Osteocyte (in vitro differentiated cells): ENCODE data around the gene FGD5. TPM values are rescaled to one million over a fixed set of nuclear protein-coding genes. Genes with fewer than 3 reads are reported as not detected.

ENCODE experiments used
- DNase-seq: peaks from one replicate; pipeline ENCODE4 v3.0.0; 2021; ENCODE audit warnings: mixed read lengths; ENCODE audit not compliant: unreplicated experiment; ENCODE audit errors: extremely low spot score
- H3K27ac Mint-ChIP-seq: one replicate; pipeline ENCODE4 v1.8.0; 2021; ENCODE audit warnings: mild to moderate bottlenecking, mixed read lengths; ENCODE audit not compliant: unreplicated experiment
- H3K27me3 Mint-ChIP-seq: one replicate; pipeline ENCODE4 v1.8.0; 2021; ENCODE audit warnings: mixed read lengths; ENCODE audit not compliant: unreplicated experiment
- H3K36me3 Mint-ChIP-seq: one replicate; pipeline ENCODE4 v1.8.0; 2021; ENCODE audit warnings: mixed read lengths; ENCODE audit not compliant: unreplicated experiment
- H3K4me1 Mint-ChIP-seq: one replicate; pipeline ENCODE4 v1.8.0; 2021; ENCODE audit warnings: mixed read lengths; ENCODE audit not compliant: unreplicated experiment
- H3K4me3 Mint-ChIP-seq: one replicate; pipeline ENCODE4 v1.8.0; 2021; ENCODE audit warnings: mild to moderate bottlenecking, moderate library complexity, mixed read lengths; ENCODE audit not compliant: unreplicated experiment
- H3K9me3 Mint-ChIP-seq: one replicate; pipeline ENCODE4 v1.8.0; 2021; ENCODE audit warnings: mixed read lengths; ENCODE audit not compliant: unreplicated experiment
- CTCF ChIP-seq: fragments of 200-600 bp; sonication (generic); IDR thresholded peaks from 2 replicates; pipeline ENCODE4 v1.5.0; 2021; ENCODE audit warnings: antibody characterized with exemption, mild to moderate bottlenecking, moderate library complexity
- total RNA-seq: library from RNA; stranded (reverse); gene quantifications from 2 replicates; pipeline ENCODE4 v1.2.1, GENCODE V29; 2021

The FGD5 gene
- total RNA-seq, 1 donor from 2014 or later, result not detected

- no peak for TF ChIP-seq CTCF
- Mint-ChIP-seq H3K27ac (no peak overlapping the region), H3K27me3 (peaks cover 18% of the 10 kb centered on the region), H3K36me3 (no peaks in the 10 kb centered on the region), H3K4me1 (no peaks in the 10 kb centered on the region), H3K4me3 (no peak overlapping the region), H3K9me3 (no peaks in the 10 kb centered on the region)
- no peak for DNase-seq
These were observed 60.6 kb downstream of the FGD5 start for GRCh38 chr3:14879211-14879874.

- no peaks in the 10 kb centered on the region for H3K36me3 Mint-ChIP-seq
- no peak overlapping the region for H3K27ac Mint-ChIP-seq
- no peak for TF ChIP-seq CTCF
- peaks cover 13% of the 10 kb centered on the region for H3K27me3 Mint-ChIP-seq
- no peaks in the 10 kb centered on the region for H3K4me1 Mint-ChIP-seq
- no peak overlapping the region for H3K4me3 Mint-ChIP-seq
- no peak for DNase-seq
- no peaks in the 10 kb centered on the region for H3K9me3 Mint-ChIP-seq
These were observed 61.8 kb downstream of the FGD5 start for GRCh38 chr3:14880447-14881106.

- Mint-ChIP-seq H3K4me1 (no peaks in the 10 kb centered on the region), H3K9me3 (no peaks in the 10 kb centered on the region), H3K4me3 (no peak overlapping the region), H3K36me3 (no peaks in the 10 kb centered on the region), H3K27me3 (peaks cover 13% of the 10 kb centered on the region), H3K27ac (no peak overlapping the region)
- DNase-seq, result no peak
- TF ChIP-seq CTCF, result no peak
These were observed 64.5 kb downstream of the FGD5 start for GRCh38 chr3:14883226-14883625.

- DNase-seq, result no peak
- Mint-ChIP-seq H3K27ac (no peak overlapping the region), H3K4me1 (no peaks in the 10 kb centered on the region), H3K9me3 (no peaks in the 10 kb centered on the region), H3K27me3 (peaks cover 6% of the 10 kb centered on the region), H3K36me3 (no peaks in the 10 kb centered on the region), H3K4me3 (no peak overlapping the region)
- TF ChIP-seq CTCF, result no peak
These were observed 65.9 kb downstream of the FGD5 start for GRCh38 chr3:14884665-14885064.

GRCh38 chr3:14885307-14885706, 66.5 kb downstream of the FGD5 start:
- Mint-ChIP-seq H3K9me3 (no peaks in the 10 kb centered on the region), H3K27ac (no peak overlapping the region), H3K27me3 (peaks cover 11% of the 10 kb centered on the region), H3K4me1 (no peaks in the 10 kb centered on the region), H3K36me3 (no peaks in the 10 kb centered on the region), H3K4me3 (no peak overlapping the region)
- no peak for TF ChIP-seq CTCF
- DNase-seq, result no peak
